HEK293T (cell line): ENCODE measurements around the gene TMEM273.

Source experiments
- CTCF ChIA-PET: fragments of 350-600 bp; formaldehyde crosslinking; extraction: SDS; loops from one replicate; lab custom pipeline; 2021; ENCODE audit warnings: antibody characterized with exemption, inconsistent platforms; lab: Yijun Ruan, JAX
- POLR2A ChIA-PET: fragments of 350-600 bp; formaldehyde crosslinking; extraction: SDS; loops from one replicate; lab custom pipeline; 2020; ENCODE audit warnings: antibody characterized with exemption, inconsistent platforms; lab: Yijun Ruan, JAX
- DNase-seq: peaks from one replicate; pipeline ENCODE4 v3.0.0; 2012; ENCODE audit warnings: mixed read lengths; ENCODE audit errors: extremely low spot score
- ARNT ChIP-seq: fragments of 450-650 bp; IDR thresholded peaks from 2 replicates; pipeline ENCODE4 v1.6.1; 2017; ENCODE audit warnings: mild to moderate bottlenecking
- BHLHE40 ChIP-seq: fragments of 450-650 bp; IDR thresholded peaks from 2 replicates; pipeline ENCODE4 v1.6.1; 2016; ENCODE audit warnings: mild to moderate bottlenecking, moderate library complexity, borderline replicate concordance
- CTBP1 ChIP-seq: fragments of 450-650 bp; IDR thresholded peaks from 2 replicates; pipeline ENCODE4 v1.6.1; 2016; ENCODE audit warnings: borderline replicate concordance
- ELF4 ChIP-seq: fragments of 450-650 bp; IDR thresholded peaks from 2 replicates; pipeline ENCODE4 v1.6.1; 2017; ENCODE audit warnings: antibody characterized with exemption
- FOXA1 ChIP-seq: fragments of 450-650 bp; IDR thresholded peaks from 2 replicates; pipeline ENCODE4 v1.6.1; 2016; ENCODE audit warnings: mild to moderate bottlenecking
- FOXK2 ChIP-seq: fragments of 450-650 bp; IDR thresholded peaks from 2 replicates; pipeline ENCODE4 v1.6.1; 2016; ENCODE audit warnings: mild to moderate bottlenecking
- FOXM1 ChIP-seq: fragments of 450-650 bp; IDR thresholded peaks from 2 replicates; pipeline ENCODE4 v1.6.1; 2017; ENCODE audit warnings: mild to moderate bottlenecking, borderline replicate concordance
- HDGF ChIP-seq: fragments of 450-650 bp; IDR thresholded peaks from 2 replicates; pipeline ENCODE4 v1.6.1; 2017; ENCODE audit warnings: antibody characterized with exemption, borderline replicate concordance
- L3MBTL2 ChIP-seq: fragments of 450-650 bp; conservative IDR thresholded peaks from 2 replicates; pipeline ENCODE4 v1.6.1; 2016; ENCODE audit warnings: mild to moderate bottlenecking
- LEF1 ChIP-seq: fragments of 450-650 bp; IDR thresholded peaks from 2 replicates; pipeline ENCODE4 v1.6.1; 2017; ENCODE audit warnings: mild to moderate bottlenecking, borderline replicate concordance
- NFRKB ChIP-seq: fragments of 450-650 bp; IDR thresholded peaks from 2 replicates; pipeline ENCODE4 v1.6.1; 2016; ENCODE audit warnings: mild to moderate bottlenecking, moderate library complexity
- PKNOX1 ChIP-seq: fragments of 450-650 bp; IDR thresholded peaks from 2 replicates; pipeline ENCODE4 v1.6.1; 2016
- SP1 ChIP-seq: fragments of 450-650 bp; IDR thresholded peaks from 2 replicates; pipeline ENCODE4 v1.6.1; 2017
- SUZ12 ChIP-seq: fragments of 450-650 bp; IDR thresholded peaks from 2 replicates; pipeline ENCODE4 v1.6.1; 2016; ENCODE audit warnings: mild to moderate bottlenecking
- TARDBP ChIP-seq: fragments of 450-650 bp; IDR thresholded peaks from 2 replicates; pipeline ENCODE4 v1.6.1; 2016
- ZNF384 ChIP-seq: fragments of 450-650 bp; IDR thresholded peaks from 2 replicates; pipeline ENCODE4 v1.6.1; 2016

TMEM273 gene

GRCh38 chr10:49136525-49136924, 51.7 kb downstream of the TMEM273 start:
- no peak for TF ChIP-seq SUZ12
- TF ChIP-seq CTBP1 = no peak
- no peak for TF ChIP-seq BHLHE40
- TF ChIP-seq FOXK2 = no peak
- TF ChIP-seq NFRKB = no peak
- no peak for TF ChIP-seq HDGF
- TF ChIP-seq LEF1 = no peak
- no peak for TF ChIP-seq FOXA1
- no peak for TF ChIP-seq FOXM1
- no peak for TF ChIP-seq SP1
- DNase-seq = no peak
- ChIA-PET CTCF (no interaction called here), POLR2A (no interaction called here)

- POLR2A ChIA-PET = no interaction called here
- CTCF ChIA-PET = no interaction called here
- DNase-seq = no peak
- no peak for TF ChIP-seq ARNT
- no peak for TF ChIP-seq SP1
- no peak for TF ChIP-seq L3MBTL2
- no peak for TF ChIP-seq FOXM1
- TF ChIP-seq ELF4 = no peak
- TF ChIP-seq FOXK2 = no peak
- no peak for TF ChIP-seq ZNF384
- no peak for TF ChIP-seq SUZ12
- TF ChIP-seq BHLHE40 = no peak
- no peak for TF ChIP-seq FOXA1
- no peak for TF ChIP-seq PKNOX1
- TF ChIP-seq TARDBP = no peak
Measured at GRCh38 chr10:49135575-49136313, 52.4 kb downstream of the TMEM273 start.

- ChIA-PET POLR2A (no interaction called here), CTCF (no interaction called here)
- DNase-seq = no peak
- TF ChIP-seq ARNT (no peak), ZNF384 (no peak), ELF4 (no peak), FOXM1 (no peak), NFRKB (no peak), FOXK2 (no peak), BHLHE40 (no peak), SP1 (no peak), CTBP1 (no peak), HDGF (no peak)
Measured at GRCh38 chr10:49134327-49134726, 53.9 kb downstream of the TMEM273 start.

GRCh38 chr10:49133706-49134248, 54.4 kb downstream of the TMEM273 start, which contains the start of gene FAM170B:
FAM170B (minus strand) TSS chr10:49134021; CDS start chr10:49133918, 103 bp downstream.
- ChIA-PET CTCF (no interaction called here), POLR2A (no interaction called here)
- DNase-seq = no peak
- no peak for TF ChIP-seq BHLHE40
- no peak for TF ChIP-seq SP1
- TF ChIP-seq FOXK2 = no peak
- TF ChIP-seq CTBP1 = no peak
- no peak for TF ChIP-seq NFRKB
- TF ChIP-seq HDGF = no peak
- TF ChIP-seq FOXM1 = no peak
- no peak for TF ChIP-seq LEF1
- no peak for TF ChIP-seq ELF4
- TF ChIP-seq L3MBTL2 = no peak
- no peak for TF ChIP-seq SUZ12
- TF ChIP-seq PKNOX1 = no peak
- TF ChIP-seq FOXA1 = no peak
- TF ChIP-seq ARNT = no peak
- TF ChIP-seq ZNF384 = no peak
- no peak for TF ChIP-seq TARDBP

- ChIA-PET POLR2A (no interaction called here), CTCF (no interaction called here)
- no peak for TF ChIP-seq LEF1
- TF ChIP-seq ELF4 = no peak
- TF ChIP-seq FOXA1 = no peak
- TF ChIP-seq PKNOX1 = no peak
- no peak for TF ChIP-seq ZNF384
- TF ChIP-seq SP1 = no peak
- TF ChIP-seq BHLHE40 = no peak
- TF ChIP-seq SUZ12 = no peak
- no peak for TF ChIP-seq L3MBTL2
- TF ChIP-seq HDGF = no peak
- TF ChIP-seq FOXK2 = no peak
- no peak for TF ChIP-seq CTBP1
- no peak for DNase-seq
Measured at GRCh38 chr10:49132362-49132737, 55.8 kb downstream of the TMEM273 start.
